Body of pancreas (tissue), 4 donors: ENCODE measurements around the gene TUFT1.

ENCODE experiments used
- POLR2A ChIP-seq, 3 donors: fragments of 450-650 bp; IDR thresholded peaks; one replicate each; pipeline ENCODE4 v1.6.1; 2016; ENCODE audit warnings: antibody characterized with exemption in 3 of 3, mild to moderate bottlenecking in 2 of 3
- TF ChIP-seq, protein P1 (sequence below), 7 experiments: fragments of 450-650 bp in 4 of 7; fragments of 200-600 bp in 3 of 7; sonication (generic) in 3 of 7; IDR thresholded peaks; one replicate each; pipeline ENCODE4 v1.5.1; 2016 to 2019; ENCODE audit warnings: antibody characterized with exemption in 7 of 7

DNA sequence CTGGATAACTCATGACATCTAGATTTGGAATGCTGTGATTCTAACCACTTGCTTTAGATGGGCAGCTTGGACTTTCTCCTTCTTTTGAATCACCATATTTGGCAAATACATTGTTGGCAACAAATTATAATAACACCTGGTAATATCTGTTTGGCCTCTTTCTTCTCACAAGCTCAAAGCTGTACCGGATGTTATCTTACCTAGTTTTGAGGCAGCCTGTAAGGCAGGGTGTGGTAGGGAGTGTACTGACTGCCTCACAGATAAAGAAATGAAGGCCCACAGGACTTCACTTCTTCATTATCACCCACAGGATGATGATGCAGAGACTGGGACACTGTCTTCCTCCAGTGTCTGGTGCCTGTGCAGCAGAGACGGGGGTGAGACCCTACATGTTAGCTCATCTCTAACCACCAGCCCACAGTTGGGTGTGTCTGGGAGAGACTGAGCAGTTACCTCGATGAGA is 28.5 kb downstream of the TUFT1 start:
- TF ChIP-seq, protein P1, sequence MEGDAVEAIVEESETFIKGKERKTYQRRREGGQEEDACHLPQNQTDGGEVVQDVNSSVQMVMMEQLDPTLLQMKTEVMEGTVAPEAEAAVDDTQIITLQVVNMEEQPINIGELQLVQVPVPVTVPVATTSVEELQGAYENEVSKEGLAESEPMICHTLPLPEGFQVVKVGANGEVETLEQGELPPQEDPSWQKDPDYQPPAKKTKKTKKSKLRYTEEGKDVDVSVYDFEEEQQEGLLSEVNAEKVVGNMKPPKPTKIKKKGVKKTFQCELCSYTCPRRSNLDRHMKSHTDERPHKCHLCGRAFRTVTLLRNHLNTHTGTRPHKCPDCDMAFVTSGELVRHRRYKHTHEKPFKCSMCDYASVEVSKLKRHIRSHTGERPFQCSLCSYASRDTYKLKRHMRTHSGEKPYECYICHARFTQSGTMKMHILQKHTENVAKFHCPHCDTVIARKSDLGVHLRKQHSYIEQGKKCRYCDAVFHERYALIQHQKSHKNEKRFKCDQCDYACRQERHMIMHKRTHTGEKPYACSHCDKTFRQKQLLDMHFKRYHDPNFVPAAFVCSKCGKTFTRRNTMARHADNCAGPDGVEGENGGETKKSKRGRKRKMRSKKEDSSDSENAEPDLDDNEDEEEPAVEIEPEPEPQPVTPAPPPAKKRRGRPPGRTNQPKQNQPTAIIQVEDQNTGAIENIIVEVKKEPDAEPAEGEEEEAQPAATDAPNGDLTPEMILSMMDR (IDR thresholded peaks at IDR 0.05), result no peak
- TF ChIP-seq POLR2A (IDR thresholded peaks at IDR 0.05), result no peak
